ENCODE data around the gene PTCH1. TPM values are rescaled to one million over a fixed set of nuclear protein-coding genes. Genes with fewer than 3 reads are reported as not detected.

Gene PTCH1
- total and polyA plus RNA-seq, 2 experiments from 2014 or later = 21.4 to 34.1 TPM

- H3K27me3 ChIP-seq (ENCODE audit: insufficient read depth) = no peaks in the 10 kb centered on the region
- no peaks in the 10 kb centered on the region; the same call in 1 of the 2 replicates for H3K9me2 ChIP-seq (ENCODE audit: insufficient read depth)
- Mint-ChIP-seq H3K4me3 (no peak overlapping the region), H3K4me1 (peaks cover 72% of the 10 kb centered on the region), H3K36me3 (ENCODE audit: low read depth) (peaks cover 4% of the 10 kb centered on the region; the same call in 2 of the 3 replicates), H3K9me3 (no peaks in the 10 kb centered on the region), H3K27me3 (ENCODE audit: insufficient read depth, low read depth, poor library complexity) (peaks cover 11% of the 10 kb centered on the region), H3K27ac (no peak overlapping the region)
- 0 out of 2 replicates have a peak overlapping the region, but pooled peaks have one; percentile 20 for H3K4me2 ChIP-seq
- H3K4me3 ChIP-seq = no peak overlapping the region
- peaks cover 35% of the 10 kb centered on the region for H4K20me1 ChIP-seq (replicated peaks; ENCODE audit: insufficient read depth)
- H2AFZ ChIP-seq = no peak overlapping the region
- no peaks in the 10 kb centered on the region; the same call in 1 of the 2 replicates for H3F3A ChIP-seq (replicated peaks; ENCODE audit: low read depth)
- no peak for DNase-seq (ENCODE audit: low spot score)
- H3K4me1 ChIP-seq (ENCODE audit: insufficient read depth) = peaks cover 74% of the 10 kb centered on the region
- no peak overlapping the region for H3K27ac ChIP-seq (ENCODE audit: low read depth)
- TF ChIP-seq REST (IDR thresholded peaks at IDR 0.05; ENCODE audit: unreplicated experiment) (no peak), ZNF331 (CRISPR knock-in tag; IDR thresholded peaks at IDR 0.05; ENCODE audit: low read depth) (no peak), EZH2phosphoT487 (IDR thresholded peaks at IDR 0.05; ENCODE audit: unreplicated experiment) (no peak), POLR2AphosphoS5 (IDR thresholded peaks at IDR 0.05; ENCODE audit: low read depth) (no peak), CTCF (conservative IDR thresholded peaks at IDR 0.05; ENCODE audit: low read depth in 2 of 2) (no peak), EZH2 (IDR thresholded peaks at IDR 0.05; ENCODE audit: low read depth, unreplicated experiment) (no peak), NANOG (IDR thresholded peaks at IDR 0.05; ENCODE audit: borderline replicate concordance) (no peak), STAT1 (IDR thresholded peaks at IDR 0.05; ENCODE audit: unreplicated experiment) (no peak)
- TF ChIP-seq, protein P1, sequence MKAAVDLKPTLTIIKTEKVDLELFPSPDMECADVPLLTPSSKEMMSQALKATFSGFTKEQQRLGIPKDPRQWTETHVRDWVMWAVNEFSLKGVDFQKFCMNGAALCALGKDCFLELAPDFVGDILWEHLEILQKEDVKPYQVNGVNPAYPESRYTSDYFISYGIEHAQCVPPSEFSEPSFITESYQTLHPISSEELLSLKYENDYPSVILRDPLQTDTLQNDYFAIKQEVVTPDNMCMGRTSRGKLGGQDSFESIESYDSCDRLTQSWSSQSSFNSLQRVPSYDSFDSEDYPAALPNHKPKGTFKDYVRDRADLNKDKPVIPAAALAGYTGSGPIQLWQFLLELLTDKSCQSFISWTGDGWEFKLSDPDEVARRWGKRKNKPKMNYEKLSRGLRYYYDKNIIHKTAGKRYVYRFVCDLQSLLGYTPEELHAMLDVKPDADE (IDR thresholded peaks at IDR 0.05) = no peak
- H3K79me2 ChIP-seq (replicated peaks; ENCODE audit: insufficient read depth) = peaks cover 100% of the 10 kb centered on the region
- no peak for ATAC-seq
- H3K36me3 ChIP-seq (ENCODE audit: insufficient read depth) = peaks cover 6% of the 10 kb centered on the region; the same call in 1 of the 2 replicates
Observed at GRCh38 chr9:95498641-95499040, 18.1 kb downstream of the PTCH1 start.

Data from GM23338 (cell line).